Ramos (cell line): ENCODE results near the gene NPM1.
"Not testable (repeated sequence)": the region's sequence is repeated elsewhere in the genome, so short reads cannot be mapped to it uniquely, and the experiment has no call there.

Experiments
- in situ Hi-C: fragments of 300-500 bp; cut with MboI; formaldehyde crosslinking; loops from one replicate; pipeline ENCODE4 v1.14.3; 2022; ENCODE audit warnings: low sequenced_read_pairs; ENCODE audit not compliant: unreplicated experiment

The NPM1 gene, protein sequence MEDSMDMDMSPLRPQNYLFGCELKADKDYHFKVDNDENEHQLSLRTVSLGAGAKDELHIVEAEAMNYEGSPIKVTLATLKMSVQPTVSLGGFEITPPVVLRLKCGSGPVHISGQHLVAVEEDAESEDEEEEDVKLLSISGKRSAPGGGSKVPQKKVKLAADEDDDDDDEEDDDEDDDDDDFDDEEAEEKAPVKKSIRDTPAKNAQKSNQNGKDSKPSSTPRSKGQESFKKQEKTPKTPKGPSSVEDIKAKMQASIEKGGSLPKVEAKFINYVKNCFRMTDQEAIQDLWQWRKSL

DNA sequence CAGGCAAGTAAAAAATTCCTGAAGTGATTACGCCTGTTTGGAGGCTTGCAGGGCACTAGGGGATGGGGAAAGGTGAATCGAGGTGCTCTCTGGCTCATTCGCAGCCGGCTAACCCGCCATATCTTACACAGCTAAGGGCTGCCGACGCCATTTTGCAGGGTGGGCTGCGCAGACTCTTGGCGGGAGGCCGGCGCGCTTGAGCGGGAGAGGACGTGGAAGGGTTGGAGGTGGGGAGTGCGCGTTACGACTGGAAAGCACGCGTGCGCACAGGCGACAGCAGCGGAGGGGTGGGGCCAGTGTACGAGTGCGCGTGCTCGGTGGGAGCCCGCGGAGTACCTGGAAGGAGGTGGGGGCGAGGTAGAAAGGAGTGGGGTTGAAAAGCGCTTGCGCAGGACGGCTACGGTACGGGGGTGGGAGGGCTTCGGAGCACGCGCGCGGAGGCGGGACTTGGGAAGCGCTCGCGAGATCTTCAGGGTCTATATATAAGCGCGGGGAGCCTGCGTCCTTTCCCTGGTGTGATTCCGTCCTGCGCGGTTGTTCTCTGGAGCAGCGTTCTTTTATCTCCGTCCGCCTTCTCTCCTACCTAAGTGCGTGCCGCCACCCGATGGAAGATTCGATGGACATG is at the start of gene NPM1:
Gene NPM1 (plus strand): TSS at position 505 of the 625 bp plus-strand sequence. CDS start 100 bp downstream, at position 605.
- in situ Hi-C loops, result no loop called here

GRCh38 chr5:171340042-171340441 is 47.6 kb upstream of the NPM1 start:
- in situ Hi-C loops, result loop anchor here (10.0 kb wide), 1 partner anchor 595 kb away; no protein-coding TSS in a partner anchor

DNA sequence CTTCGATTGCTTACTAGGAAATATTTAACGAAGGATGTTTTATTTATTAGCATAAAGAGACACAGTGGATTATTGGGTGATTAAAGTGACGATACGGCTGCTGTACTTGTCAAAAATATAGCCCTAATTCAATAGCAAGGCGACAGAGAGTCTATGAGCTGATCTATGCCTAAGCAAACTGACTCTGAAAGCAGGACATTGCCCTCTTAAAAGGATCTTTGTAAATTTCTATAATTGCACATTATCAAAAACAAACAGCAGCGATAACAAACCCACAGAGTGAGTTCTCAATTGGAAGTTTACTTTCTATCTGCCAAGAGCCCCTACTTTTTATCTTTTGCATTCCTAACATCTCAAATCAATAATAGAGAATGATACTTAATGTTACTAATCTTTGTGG is 47.2 kb upstream of the NPM1 start:
- in situ Hi-C loops, result loop anchor here (10.0 kb wide), 1 partner anchor 596 kb away; no protein-coding TSS in a partner anchor

- in situ Hi-C loops, result loop anchor here (10.0 kb wide), 1 partner anchor 598 kb away; no protein-coding TSS in a partner anchor
Observed at GRCh38 chr5:171342362-171343111, 45.1 kb upstream of the NPM1 start.

DNA sequence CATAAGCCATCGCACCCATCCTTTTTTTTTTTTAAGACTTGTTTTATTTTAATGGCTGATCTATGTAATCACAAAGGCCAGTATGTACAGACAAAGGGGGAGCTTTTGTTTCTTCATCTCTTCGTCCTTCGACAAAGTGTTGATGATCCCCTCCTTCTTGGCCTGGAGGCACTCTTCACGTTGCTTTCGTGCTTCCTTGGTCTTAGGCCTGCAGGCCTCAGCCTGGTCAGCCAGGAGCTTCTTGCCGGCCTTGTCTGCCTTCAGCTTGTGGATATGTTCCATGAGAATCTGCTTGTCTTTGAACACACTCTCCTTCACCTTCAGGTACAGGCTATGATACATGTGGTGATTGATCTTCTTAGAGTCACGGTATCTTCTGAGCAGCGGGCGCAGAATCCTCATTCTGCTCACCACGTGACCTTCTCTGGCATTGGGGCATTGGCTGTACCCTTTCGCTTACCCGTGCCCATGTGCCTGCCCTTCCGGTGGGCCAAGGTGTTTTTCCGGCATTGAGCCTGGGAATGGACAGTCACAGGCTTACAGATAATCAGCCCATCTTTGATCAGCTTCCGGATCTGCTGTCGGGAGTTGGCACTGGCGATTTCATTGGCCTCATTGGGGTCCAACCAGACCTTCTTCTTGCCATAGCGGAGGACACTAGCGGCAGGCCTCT is 42.6 kb upstream of the NPM1 start:
- in situ Hi-C loops, result loop anchor here (10.0 kb wide), 1 partner anchor 600 kb away; no protein-coding TSS in a partner anchor

DNA sequence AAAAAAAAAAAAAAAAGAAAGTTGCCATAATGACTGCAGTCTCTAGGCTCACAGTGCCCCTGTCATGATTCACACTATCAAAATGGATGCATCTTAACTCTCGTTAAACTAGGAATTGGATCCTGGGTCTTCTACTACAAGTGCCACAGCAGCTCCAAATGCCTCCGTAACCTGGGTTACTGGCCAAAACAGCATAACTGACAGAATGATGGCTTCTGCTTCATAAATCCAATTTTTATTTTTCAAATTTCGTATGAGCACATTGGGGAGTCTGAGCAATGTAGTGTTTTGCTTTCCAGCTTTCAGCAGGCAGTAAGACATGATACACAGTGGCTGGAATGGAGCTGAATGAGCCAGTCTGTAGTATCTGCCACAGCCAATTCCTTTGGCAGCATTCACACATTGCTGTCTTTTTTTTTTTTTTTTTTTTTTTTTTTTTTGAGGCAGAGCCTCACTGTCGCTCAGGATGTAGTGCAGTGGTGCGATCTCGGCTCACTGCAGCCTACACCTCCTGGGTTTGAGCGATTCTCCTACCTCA is 36.0 kb upstream of the NPM1 start:
- in situ Hi-C loops, result no loop called here

DNA sequence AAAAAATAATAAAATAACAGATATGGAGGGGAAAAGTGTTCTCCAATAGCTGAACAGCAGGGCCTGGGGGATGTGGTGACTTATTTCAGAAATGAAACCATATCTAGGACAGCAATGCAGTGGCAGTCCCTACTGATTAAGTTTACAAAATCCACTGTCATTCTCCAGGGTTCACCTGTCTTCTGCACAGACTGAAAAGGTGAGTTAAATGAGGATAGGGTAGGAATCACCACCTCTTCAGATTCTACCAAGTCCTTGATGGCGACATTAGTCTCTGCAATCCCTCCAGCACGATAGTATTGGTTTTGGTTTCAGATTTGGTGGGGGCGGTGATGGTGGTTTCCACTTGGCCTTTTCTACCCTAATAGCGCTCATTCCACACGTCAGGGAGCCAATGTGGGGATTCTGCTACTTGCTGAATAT is 32.3 kb upstream of the NPM1 start:
- in situ Hi-C loops, result no loop called here

GRCh38 chr5:171357843-171358242 is 29.8 kb upstream of the NPM1 start:
- in situ Hi-C loops, result no loop called here

GRCh38 chr5:171361151-171361550 is 26.5 kb upstream of the NPM1 start:
- in situ Hi-C loops, result not testable (repeated sequence)

- in situ Hi-C loops, result not testable (repeated sequence)
Observed at GRCh38 chr5:171363249-171363648, 24.4 kb upstream of the NPM1 start.

DNA sequence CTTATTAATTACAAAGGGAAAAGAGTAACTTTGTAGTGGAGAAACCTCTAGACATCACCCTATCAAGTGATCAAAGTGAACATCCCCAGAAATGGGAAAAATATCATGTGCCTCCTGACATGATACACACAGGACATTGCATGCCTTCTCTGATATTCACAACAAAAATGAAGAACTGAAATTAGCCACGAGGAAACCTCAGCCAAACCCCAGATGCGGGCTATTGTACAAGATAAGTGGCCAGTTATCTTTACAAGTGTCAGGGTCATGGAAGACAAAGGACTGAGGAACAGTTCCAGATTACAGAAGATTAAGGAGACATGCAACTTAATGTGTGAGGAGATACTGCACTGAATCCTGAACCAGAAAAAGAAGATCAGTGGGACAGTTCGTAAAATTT is 23.8 kb upstream of the NPM1 start:
- in situ Hi-C loops, result no loop called here

DNA sequence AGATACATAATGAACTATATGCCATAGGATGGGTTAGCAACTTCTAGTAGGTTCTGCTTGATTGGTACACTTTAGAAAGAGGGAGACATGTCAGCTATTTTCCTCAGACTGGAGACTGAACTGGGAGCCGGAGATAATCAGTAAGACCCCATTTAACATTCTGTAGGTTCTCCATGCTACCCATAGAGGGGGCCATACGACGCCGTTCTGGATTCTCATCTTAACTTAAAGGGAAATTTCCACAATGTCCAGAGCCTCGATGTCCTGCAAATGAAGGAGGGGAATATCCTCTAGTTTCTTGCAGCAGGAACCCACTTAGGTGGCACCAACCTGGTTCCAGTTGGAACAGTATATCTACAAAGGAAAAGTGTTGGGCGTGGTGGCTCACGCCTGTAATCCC is 22.3 kb upstream of the NPM1 start:
- in situ Hi-C loops, result no loop called here

GRCh38 chr5:171366645-171367044 is 21.0 kb upstream of the NPM1 start:
- in situ Hi-C loops, result no loop called here

DNA sequence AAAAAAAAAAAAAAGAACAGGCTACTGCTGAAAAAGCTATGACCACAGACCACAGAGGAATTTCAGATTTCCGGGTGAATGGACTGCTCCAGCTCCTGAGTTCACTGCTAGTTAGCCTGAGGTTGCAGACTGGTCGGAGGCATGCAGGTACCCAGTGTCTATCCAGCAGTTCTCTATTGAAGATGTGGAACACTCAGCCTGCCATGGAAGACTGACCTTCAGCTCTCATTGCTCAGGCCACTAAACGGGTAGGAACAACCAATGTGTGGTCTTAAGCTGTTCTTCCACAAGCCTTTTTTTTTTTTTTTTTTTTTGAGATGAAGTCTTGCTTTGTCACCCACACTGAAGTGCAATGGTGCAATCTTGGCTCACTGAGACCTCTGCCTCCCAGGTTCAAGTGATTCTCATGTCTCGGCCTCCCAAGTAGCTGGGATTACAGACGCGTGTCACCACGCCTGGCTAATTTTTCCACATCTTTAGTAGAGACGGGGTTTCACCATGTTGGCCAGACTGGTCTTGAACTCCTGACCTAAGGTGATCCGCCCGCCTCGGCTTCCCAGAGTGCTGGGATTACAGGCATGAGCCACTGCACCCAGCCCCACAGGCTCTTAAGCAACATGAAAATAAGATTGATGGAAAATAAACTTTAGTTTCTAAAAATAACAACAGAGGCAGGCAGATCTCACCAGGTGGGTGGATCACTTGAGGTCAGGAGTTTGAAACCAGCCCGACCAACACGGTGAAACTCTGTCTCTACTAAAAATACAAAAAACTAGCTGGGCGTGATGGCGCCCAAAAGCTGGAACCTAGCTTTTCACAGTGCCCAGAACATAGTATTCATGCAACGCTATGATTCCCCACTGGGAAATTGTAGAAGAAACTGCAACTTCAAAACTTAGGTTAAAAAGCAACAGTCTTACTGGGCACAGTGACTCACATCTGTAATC is 20.0 kb upstream of the NPM1 start:
- in situ Hi-C loops, result no loop called here

DNA sequence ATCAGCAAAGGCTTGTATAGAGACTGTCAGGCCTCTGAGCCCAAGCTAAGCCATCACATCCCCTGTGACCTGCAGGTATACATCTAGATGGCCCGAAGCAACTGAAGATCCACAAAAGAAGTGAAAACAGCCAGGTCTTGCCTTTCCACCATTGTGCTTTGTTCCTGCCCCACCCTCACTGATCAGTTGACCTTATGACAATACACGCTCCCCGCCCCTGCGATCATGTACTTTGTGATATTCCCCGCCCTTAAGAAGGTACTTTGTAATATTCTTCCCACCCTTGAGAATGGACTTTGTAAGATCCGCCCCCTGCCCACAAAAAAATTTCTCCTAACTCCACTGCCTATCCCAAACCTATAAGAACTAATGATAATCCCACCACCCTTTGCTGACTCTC is 18.6 kb upstream of the NPM1 start:
- in situ Hi-C loops, result no loop called here

DNA sequence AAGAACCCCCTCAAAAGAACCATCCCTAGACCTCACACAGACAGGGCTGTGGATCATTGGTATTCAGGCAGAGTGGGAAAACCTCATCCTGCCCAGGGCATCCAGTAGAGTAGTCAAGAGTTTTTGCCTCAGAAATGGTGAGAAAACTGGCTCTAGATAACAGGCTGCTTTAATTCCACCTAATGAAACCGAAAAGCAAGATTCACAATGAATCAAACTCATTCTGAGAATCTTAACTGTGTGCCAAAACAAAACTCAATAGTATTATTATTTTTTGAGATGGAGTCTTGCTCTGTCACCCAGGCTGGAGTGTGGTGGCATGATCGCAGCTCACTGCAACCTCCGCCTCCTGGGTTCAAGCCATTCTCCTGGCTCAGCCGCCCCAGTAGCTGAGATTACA is 17.8 kb upstream of the NPM1 start:
- in situ Hi-C loops, result no loop called here

DNA sequence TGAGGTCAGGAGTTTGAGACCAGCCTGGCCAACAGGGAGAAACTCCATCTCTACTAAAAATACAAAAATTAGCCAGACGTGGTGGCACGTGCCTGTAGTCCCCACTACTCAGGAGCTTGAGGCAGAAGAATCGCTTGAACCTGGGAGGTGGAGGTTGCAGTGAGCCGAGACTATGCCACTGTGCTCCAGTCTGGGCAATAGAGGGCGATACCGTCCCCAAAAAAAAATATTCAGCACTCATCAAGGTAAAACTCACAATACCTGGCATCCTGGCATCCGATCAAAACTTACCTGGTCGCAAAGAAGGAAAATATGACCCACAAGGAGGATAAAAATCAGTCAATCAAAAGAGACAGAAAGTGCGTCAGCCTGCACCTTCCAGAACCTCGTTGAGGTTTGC is 16.8 kb upstream of the NPM1 start:
- in situ Hi-C loops, result not testable (repeated sequence)

- in situ Hi-C loops, result no loop called here
Observed at GRCh38 chr5:171371326-171371725, 16.3 kb upstream of the NPM1 start.

GRCh38 chr5:171379961-171380360 is 7.7 kb upstream of the NPM1 start:
- in situ Hi-C loops, result no loop called here
